Mononuclear cell (primary cell): ENCODE data around the gene RITA1. TPM values are rescaled to one million over a fixed set of nuclear protein-coding genes. Genes with fewer than 3 reads are reported as not detected.

Experiments used
- H3K27me3 ChIP-seq: 2 replicates; pipeline ENCODE4 v1.6.0; 2011; ENCODE audit warnings: low read length, control low read depth; ENCODE audit not compliant: insufficient read depth
- H3K4me1 ChIP-seq: 2 replicates; pipeline ENCODE4 v1.5.1; 2011; ENCODE audit warnings: mild to moderate bottlenecking, low read length, control low read depth; ENCODE audit not compliant: insufficient read depth
- H3K4me3 ChIP-seq: 2 replicates; pipeline ENCODE4 v1.5.1; 2011; ENCODE audit warnings: mild to moderate bottlenecking, low read length, moderate library complexity
- H3K9me3 ChIP-seq: 2 replicates; pipeline ENCODE4 v1.5.1; 2011; ENCODE audit warnings: low read depth, mild to moderate bottlenecking, control low read depth, low read length
- total RNA-seq: library from RNA; depleted of rRNA; stranded (reverse); fragments of >200 nt; gene quantifications from one replicate; pipeline ENCODE4 v1.2.3, GENCODE V29; 2012

The RITA1 gene
- total RNA-seq, 1 donor: 3.3 TPM

- no peaks in the 10 kb centered on the region for H3K4me1 ChIP-seq
- no peaks in the 10 kb centered on the region for H3K27me3 ChIP-seq
- H3K9me3 ChIP-seq: no peaks in the 10 kb centered on the region
- no peak overlapping the region for H3K4me3 ChIP-seq
Observed at GRCh38 chr12:113163030-113163360, 22.5 kb upstream of the RITA1 start.

- no peaks in the 10 kb centered on the region for H3K4me1 ChIP-seq
- no peaks in the 10 kb centered on the region for H3K27me3 ChIP-seq
- no peaks in the 10 kb centered on the region for H3K9me3 ChIP-seq
- H3K4me3 ChIP-seq: no peak overlapping the region
Observed at GRCh38 chr12:113164014-113164413, 21.5 kb upstream of the RITA1 start.

GRCh38 chr12:113165521-113166450, 19.7 kb upstream of the RITA1 start:
- H3K4me1 ChIP-seq: no peaks in the 10 kb centered on the region
- H3K27me3 ChIP-seq: no peaks in the 10 kb centered on the region

GRCh38 chr12:113167868-113168267, 17.7 kb upstream of the RITA1 start:
- Histone ChIP-seq H3K27me3 (no peaks in the 10 kb centered on the region), H3K4me3 (no peak overlapping the region), H3K9me3 (no peaks in the 10 kb centered on the region), H3K4me1 (no peaks in the 10 kb centered on the region)

More at GRCh38 chr12:113165521-113166450, 19.7 kb upstream of the RITA1 start:
- Histone ChIP-seq H3K4me3 (no peak overlapping the region), H3K9me3 (no peaks in the 10 kb centered on the region)

GRCh38 chr12:113169697-113170096, 15.8 kb upstream of the RITA1 start:
- H3K4me3 ChIP-seq: no peak overlapping the region
- H3K27me3 ChIP-seq: no peaks in the 10 kb centered on the region
- no peaks in the 10 kb centered on the region for H3K9me3 ChIP-seq
- H3K4me1 ChIP-seq: no peaks in the 10 kb centered on the region

GRCh38 chr12:113170457-113170856, 15.1 kb upstream of the RITA1 start:
- H3K4me3 ChIP-seq: no peak overlapping the region
- H3K9me3 ChIP-seq: no peaks in the 10 kb centered on the region

GRCh38 chr12:113170926-113171325, 14.6 kb upstream of the RITA1 start:
- H3K4me1 ChIP-seq: no peaks in the 10 kb centered on the region
- H3K27me3 ChIP-seq: no peaks in the 10 kb centered on the region
- no peaks in the 10 kb centered on the region for H3K9me3 ChIP-seq

More at GRCh38 chr12:113170457-113170856, 15.1 kb upstream of the RITA1 start:
- Histone ChIP-seq H3K27me3 (no peaks in the 10 kb centered on the region), H3K4me1 (no peaks in the 10 kb centered on the region)

GRCh38 chr12:113171543-113171942, 14.0 kb upstream of the RITA1 start:
- Histone ChIP-seq H3K4me1 (no peaks in the 10 kb centered on the region), H3K4me3 (no peak overlapping the region), H3K9me3 (no peaks in the 10 kb centered on the region), H3K27me3 (no peaks in the 10 kb centered on the region)

More at GRCh38 chr12:113170926-113171325, 14.6 kb upstream of the RITA1 start:
- no peak overlapping the region for H3K4me3 ChIP-seq

- Histone ChIP-seq H3K9me3 (no peaks in the 10 kb centered on the region), H3K4me1 (no peaks in the 10 kb centered on the region), H3K27me3 (no peaks in the 10 kb centered on the region), H3K4me3 (no peak overlapping the region)
Observed at GRCh38 chr12:113172185-113172584, 13.3 kb upstream of the RITA1 start.

- Histone ChIP-seq H3K4me3 (no peak overlapping the region), H3K9me3 (no peaks in the 10 kb centered on the region), H3K4me1 (no peaks in the 10 kb centered on the region), H3K27me3 (no peaks in the 10 kb centered on the region)
Observed at GRCh38 chr12:113173081-113173698, 12.3 kb upstream of the RITA1 start.

GRCh38 chr12:113174461-113175384, 10.8 kb upstream of the RITA1 start:
- Histone ChIP-seq H3K4me3 (no peak overlapping the region), H3K27me3 (no peaks in the 10 kb centered on the region), H3K9me3 (no peaks in the 10 kb centered on the region), H3K4me1 (no peaks in the 10 kb centered on the region)

GRCh38 chr12:113179023-113179422, 6.5 kb upstream of the RITA1 start:
- Histone ChIP-seq H3K9me3 (no peaks in the 10 kb centered on the region), H3K4me3 (no peak overlapping the region), H3K4me1 (peaks cover 12% of the 10 kb centered on the region), H3K27me3 (no peaks in the 10 kb centered on the region)

- Histone ChIP-seq H3K27me3 (no peaks in the 10 kb centered on the region), H3K9me3 (no peaks in the 10 kb centered on the region), H3K4me1 (peaks cover 18% of the 10 kb centered on the region), H3K4me3 (no peak overlapping the region)
Observed at GRCh38 chr12:113180333-113180732, 5.2 kb upstream of the RITA1 start.

GRCh38 chr12:113181975-113182374, 3.5 kb upstream of the RITA1 start:
- H3K4me3 ChIP-seq: no peak overlapping the region
- H3K9me3 ChIP-seq: no peaks in the 10 kb centered on the region
- H3K27me3 ChIP-seq: no peaks in the 10 kb centered on the region
- peaks cover 30% of the 10 kb centered on the region for H3K4me1 ChIP-seq
